Mammary epithelial cell (primary cell): ENCODE data around the gene FGF21.

Experiments used
- EZH2 ChIP-seq: IDR thresholded peaks from 2 replicates; pipeline ENCODE4 v1.6.1; 2012; ENCODE audit warnings: low read length, inconsistent platforms, borderline replicate concordance
- TF ChIP-seq, protein P1 (sequence below), 2 donors: IDR thresholded peaks in 1 of 2; conservative IDR thresholded peaks in 1 of 2; 2 replicates each; pipeline ENCODE4 v1.5.1; 2011 to 2012; ENCODE audit warnings: inconsistent platforms in 2 of 2, low read length in 2 of 2, mild to moderate bottlenecking in 2 of 2, control low read depth in 1 of 2, low read depth in 1 of 2; ENCODE audit not compliant: insufficient read depth in 1 of 2; ENCODE audit errors: extremely low read depth in 1 of 2

DNA sequence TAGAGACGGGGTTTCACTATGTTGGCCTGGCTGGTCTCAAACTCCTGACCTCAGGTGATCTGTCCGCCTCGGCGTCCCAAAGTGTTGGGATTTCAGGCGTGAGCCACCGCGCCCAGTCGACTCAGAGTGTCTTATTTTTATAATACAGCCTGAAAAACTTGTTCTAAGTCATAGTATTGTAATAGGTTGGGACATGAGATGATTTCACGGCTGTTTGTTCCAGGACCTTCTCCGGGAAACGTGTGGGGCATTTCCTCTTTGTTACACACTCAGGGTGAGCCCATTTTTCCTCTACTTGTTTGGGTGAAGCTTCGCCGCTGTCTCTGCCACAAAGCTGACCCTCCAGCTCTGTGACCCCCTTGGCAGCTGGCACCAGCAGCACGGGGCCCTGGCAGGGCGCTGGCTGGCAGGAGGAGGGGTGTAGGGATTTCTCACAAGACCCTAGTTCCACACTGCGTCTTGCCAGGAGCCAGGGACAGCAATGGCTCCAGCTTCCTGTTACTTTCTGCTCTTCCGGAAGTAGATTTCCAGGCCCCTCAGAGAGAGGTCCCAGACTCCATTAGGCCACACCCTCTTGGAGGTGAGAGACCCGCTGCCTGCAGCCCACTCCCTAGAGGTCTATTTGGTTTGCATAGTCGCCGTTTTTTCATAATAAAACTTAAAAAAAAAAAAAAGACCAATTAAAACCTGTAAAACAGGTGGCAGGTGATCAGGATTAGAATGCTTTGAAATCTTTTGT is 15.6 kb downstream of the FGF21 start:
- no peak for TF ChIP-seq EZH2
- TF ChIP-seq, protein P1, sequence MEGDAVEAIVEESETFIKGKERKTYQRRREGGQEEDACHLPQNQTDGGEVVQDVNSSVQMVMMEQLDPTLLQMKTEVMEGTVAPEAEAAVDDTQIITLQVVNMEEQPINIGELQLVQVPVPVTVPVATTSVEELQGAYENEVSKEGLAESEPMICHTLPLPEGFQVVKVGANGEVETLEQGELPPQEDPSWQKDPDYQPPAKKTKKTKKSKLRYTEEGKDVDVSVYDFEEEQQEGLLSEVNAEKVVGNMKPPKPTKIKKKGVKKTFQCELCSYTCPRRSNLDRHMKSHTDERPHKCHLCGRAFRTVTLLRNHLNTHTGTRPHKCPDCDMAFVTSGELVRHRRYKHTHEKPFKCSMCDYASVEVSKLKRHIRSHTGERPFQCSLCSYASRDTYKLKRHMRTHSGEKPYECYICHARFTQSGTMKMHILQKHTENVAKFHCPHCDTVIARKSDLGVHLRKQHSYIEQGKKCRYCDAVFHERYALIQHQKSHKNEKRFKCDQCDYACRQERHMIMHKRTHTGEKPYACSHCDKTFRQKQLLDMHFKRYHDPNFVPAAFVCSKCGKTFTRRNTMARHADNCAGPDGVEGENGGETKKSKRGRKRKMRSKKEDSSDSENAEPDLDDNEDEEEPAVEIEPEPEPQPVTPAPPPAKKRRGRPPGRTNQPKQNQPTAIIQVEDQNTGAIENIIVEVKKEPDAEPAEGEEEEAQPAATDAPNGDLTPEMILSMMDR (conservative IDR thresholded peaks at IDR 0.05 in 1 of 2, IDR thresholded peaks at IDR 0.05 in 1 of 2; ENCODE audit: extremely low read depth in 1 of 2, insufficient read depth in 1 of 2, low read depth in 1 of 2, low read length in 2 of 2): no peak
